Fibroblast of skin of right quadriceps (primary cell): ENCODE data around the gene ADAMTS17.
A peak's percentile ranks its signal among the peaks of the same experiment; 100 is the strongest.
"Not testable (repeated sequence)": the region's sequence is repeated elsewhere in the genome, so short reads cannot be mapped to it uniquely, and the experiment has no call there.

Source experiments
- DNase-seq: peaks from one replicate; pipeline ENCODE4 v3.0.0-alpha.2; 2013

Gene ADAMTS17

DNA sequence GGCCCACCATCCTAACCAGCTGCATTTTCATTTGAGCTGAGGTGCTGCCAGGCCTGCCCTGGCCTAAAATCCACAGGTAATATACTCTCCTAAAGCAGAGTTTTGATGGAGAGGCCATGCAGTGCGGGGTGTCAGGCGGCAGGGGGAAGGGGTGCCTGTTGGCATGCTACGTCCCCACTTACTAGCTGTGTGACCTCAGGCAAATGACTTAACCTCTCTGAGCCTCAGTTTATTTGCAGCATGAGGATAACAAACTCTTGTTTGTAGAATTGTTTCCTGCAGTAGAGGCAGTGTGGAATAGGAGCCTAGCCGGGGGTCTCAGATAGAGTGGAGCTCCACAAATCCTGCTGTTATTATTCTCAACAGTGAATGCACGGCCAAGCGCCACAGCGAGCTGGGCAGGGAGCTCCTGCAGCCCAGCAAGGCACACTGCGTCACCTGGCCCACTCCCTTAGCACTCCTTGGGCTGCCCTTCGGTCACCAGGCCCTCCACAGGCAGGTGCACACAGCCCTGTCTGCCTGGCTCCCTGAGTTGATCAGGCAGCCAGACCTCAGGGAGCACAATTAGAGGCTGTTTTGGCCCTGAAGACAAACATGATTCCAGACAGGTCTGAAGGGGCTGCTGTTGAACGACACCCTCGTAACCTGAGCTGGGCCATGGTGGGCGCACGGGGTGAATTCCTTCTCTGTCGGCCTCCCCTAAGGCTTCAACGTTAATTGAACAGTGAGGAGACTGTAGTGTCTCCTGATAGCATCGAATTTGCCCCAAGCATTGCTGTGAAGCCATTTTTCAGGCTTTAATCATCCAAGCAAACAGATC is 359.7 kb downstream of the ADAMTS17 start:
- no peak for DNase-seq

DNA sequence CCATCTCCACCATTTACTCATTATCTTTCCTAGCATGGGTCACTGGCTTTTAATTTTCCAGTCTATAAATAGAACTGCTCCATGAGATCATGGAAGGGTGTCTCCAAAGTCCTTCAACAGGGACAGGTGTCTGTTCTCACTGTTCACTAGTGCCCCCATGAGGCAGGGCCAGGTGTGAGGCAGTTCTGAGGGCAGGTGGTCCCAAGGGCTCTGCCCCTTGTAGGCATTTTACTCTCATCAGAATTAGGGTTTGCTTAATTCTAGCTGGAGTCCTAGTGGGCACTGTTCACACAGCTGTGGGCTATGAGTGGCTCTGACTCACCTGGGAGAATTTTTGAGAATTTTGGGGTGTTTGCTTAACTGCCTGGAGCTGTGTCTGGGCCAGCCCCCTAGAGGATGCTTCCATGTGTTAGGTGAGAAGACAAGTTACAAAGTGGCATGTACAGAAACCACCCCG is 360.6 kb downstream of the ADAMTS17 start:
- no peak for DNase-seq

DNA sequence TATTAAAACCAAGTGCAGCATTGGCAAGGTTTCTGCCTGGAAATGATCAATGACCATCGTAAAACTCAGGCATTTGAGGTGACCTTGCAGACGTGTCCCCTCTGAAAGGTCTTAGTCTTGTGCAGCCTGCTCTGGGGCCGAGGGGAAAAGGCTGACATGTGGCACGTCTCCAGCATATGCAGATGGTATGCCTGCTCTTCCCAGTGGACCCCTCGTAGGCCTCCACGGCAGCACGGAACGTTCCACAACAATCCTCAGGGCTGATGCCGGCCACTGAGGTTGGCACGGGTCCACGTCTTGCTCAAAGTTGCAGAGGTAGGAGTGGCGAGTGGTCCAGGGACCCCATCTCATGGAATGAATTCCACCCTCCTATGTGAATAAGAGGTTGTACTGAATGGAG is 361.0 kb downstream of the ADAMTS17 start:
- no peak for DNase-seq

DNA sequence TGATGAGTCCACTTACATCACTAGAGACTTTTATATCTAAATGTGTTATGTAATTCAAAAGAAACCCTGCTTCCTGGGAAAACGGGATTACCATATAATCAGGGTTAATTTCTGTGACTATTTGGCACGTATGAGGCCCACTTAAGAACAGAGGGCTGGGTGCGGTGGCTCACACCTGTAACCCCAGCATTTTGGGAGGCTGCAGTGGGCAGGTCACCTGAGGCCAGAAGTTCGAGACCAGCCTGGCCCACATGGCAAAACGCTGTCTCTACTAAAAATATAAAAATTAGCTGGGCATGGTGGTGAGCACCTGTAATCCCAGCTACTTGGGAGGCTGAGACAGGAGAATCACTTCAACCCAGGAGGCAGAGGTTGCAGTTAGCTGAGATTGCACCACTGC is 361.9 kb downstream of the ADAMTS17 start:
- DNase-seq: not testable (repeated sequence)

DNA sequence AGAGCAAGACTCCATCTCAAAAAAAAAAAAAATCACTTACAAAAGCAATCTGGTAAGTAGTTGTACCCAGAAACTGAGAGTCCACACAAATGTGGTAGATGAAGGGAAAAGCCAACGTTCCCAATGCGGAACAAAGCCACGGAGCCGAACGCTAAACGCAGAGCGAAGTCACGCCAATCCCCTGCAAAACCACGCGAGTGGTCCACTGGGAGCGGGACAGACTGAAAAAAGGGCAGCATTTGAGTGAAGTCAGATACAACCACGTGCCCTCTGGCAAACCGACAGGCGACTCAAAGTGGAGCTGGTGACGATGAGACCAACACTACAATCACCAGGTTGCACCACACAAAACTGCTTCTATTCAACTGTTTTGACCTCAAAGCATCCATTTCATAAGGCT is 362.4 kb downstream of the ADAMTS17 start:
- no peak for DNase-seq

DNA sequence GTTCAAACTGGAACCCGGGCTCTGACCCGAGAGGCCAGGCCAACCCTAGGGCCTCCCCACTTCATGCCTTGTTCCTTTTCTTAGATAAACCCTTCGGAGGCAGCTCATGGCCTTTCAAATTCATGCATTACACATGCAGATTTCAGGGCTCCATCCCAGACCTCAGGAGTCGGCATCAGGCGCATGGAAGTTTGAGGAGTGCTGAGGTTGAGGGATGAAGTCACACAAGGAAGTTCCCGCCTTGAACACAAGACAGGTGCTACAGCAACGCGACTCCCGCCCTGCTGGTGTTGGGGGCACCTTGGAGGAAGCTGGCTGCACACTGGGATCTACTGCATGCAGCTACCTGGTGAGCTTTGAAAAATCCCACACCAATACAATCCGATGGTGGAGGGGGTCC is 363.3 kb downstream of the ADAMTS17 start:
- no peak for DNase-seq

DNA sequence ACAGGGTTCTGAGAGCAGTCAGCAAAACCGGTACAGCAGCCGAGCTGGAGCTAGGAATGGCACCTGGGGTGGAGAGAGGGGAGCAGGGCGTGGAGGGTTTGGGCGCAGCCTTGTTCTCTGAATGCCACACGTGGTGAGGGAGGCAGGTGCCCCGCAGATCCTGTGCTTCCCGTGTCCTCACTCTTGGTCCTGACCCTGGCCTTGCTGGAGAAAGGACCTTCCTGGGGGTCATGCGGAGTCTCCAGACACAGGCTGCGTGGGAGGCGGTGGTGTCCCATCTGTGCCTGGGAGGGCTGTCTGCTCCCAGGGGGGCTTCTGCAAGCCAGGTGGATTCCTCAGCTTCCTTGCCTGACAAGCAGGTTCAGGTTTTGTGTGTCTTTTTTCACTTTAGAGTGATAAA is 363.8 kb downstream of the ADAMTS17 start:
- no peak for DNase-seq

DNA sequence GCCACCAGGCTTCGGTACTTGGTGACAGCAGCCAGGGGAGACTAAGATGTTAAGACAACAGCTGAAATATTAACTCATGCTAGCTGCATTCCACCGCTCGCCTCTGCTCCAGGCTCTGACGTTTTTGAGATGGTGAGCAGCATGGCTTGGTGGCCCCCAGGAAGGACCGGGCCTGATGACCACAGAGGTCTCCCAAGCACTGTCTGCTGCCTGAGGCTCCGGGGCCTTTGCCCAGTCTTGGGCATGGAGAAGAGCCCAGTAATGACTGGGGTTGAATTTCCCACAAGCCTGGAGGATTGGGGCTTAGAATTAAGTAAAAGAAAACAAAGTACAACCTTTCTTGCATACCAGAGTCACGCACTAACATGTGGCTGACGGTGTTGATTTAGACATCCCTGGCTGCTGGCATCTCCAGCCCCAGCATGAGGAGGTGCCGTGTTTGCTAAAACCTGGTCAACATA is 364.9 kb downstream of the ADAMTS17 start:
- peak; percentile 72 for DNase-seq

DNA sequence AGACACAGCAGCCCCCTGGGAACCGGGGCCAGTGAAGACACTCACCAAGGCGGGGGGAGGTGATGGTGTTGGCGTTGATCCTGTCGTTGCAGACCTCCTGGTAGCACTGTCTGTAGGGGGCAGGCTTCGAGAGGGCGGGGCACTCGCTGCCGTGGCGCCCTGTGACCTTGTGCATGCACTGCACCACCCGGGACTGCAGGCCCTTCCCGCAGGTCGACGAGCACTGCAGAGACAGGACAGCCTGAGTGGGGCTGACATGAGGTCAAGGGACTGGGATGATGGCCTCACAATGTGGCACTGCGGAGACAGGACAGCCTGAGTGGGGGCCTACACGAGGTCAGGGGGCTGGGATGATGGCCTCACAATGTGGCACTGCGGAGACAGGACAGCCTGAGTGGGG is 365.8 kb downstream of the ADAMTS17 start:
- no peak for DNase-seq

DNA sequence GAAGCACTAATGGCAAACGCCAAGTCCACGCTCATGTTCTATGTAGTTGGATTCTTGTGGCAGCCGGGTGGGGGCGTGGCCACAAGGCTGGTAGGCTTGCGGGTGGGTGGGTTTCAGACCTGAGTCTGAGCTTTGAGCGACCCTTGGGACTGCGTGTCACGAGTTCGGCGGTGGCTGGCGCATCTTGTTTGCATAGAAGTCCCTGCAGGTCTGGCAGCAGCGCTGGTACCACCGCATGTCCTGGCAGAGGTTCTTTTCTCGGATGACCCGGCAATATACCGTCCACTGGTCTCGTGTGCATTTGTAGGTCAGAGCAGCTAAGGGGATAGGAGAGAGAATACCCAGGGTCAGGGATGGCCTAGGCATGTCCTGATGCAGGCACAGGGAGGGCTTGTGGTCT is 367.5 kb downstream of the ADAMTS17 start:
- no peak for DNase-seq

DNA sequence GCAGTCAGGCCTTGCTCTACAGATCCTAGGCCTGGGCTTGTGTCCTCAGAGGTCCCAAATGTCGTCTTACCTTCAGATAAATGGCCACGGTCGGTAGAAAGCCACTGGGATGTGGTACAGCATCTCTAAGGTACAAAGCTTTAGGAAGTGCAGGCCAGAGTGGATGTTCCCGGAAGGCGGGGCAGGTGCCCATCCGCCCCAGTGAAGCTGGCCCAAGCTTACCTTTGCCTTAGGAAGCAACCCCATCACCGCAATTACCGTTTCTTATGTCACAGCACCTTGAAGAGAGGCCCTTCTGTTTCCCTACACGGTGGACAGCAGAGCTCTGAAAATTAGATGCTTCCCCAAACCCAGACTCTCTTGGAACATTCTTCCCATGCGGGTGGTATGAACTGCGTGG is 368.4 kb downstream of the ADAMTS17 start:
- DNase-seq: no peak

DNA sequence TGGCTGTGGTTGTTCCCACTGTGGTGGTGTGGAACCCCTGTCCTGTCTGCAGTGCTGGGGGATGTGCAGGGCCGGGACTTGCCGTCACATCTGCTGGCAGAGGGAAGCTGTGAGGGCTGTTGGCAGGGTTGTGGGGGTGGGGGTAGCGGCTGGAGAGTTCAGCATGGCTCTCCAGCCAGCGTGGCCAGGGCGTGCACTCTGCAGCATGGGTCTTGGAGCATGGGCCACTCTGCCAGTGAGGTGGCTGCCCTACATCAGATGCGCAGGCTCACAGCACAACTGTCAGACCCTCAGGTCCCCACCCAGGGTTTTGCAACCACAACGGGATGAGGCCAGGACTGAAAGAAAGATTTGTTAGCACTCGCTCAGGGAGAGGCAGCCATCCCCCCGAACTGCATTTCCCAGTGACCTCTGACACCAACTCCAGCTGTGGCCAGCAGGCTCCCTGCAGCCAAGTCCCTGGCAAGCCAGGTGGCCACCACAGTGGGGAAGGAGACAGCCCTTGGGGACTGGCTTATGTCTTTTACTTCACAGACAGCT is 370.8 kb downstream of the ADAMTS17 start:
- no peak for DNase-seq

DNA sequence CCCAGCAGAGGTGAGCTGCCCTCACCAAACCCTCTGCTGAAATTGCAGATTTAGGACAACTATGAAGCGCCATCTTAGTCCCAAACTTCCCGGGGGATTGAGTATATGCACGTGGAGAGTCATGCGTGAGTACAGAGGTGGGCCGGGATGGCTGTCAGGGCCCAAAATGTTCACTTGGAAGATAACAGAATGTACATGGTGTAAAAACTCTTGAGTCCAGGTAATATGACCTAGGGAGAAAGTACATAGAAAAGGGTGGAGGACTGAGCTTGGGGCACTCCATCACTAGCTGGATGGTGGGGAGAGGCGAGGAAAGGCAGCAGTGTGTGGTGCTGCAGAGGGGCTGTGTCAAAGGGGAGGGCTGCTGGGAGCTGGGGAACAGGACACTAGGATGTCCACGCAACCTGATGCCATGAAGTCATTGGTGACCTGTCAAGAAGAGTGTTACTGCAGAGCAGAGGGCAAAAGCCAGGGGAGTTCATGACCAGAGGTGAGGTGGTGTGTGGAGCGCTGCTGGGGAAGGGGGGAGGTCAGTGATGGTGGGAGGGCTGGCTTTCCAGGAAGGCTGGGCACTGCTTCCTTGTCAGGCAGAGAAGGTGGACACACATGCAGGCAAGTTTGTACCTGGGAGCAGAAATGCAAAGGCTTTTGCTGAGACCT is 372.4 kb downstream of the ADAMTS17 start:
- DNase-seq: no peak

DNA sequence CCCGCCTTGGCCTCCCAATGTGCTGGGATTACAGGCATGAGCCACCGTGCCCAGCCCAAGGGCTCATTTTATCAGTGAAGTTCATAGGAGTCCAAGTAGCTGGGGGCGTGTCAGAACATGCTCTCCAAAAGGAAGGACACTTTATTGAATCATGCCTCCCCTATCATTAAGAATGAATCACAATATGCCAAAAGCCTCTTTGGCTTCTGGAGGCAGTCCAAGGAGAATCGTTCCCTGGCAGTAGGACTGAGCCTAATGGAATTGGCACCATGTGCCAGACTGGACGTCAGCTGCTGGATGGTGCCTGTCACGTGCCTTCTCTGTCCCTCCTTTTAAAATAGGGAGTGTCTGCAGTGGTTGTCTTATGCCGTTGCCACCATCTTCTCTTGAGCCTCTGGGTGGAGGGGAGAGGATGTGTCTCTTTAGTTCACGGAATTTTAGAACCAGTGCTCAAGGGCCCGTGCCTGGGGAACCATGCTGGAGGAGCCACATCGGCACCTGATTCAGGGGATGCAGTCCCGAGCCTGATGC is 373.9 kb downstream of the ADAMTS17 start:
- no peak for DNase-seq

DNA sequence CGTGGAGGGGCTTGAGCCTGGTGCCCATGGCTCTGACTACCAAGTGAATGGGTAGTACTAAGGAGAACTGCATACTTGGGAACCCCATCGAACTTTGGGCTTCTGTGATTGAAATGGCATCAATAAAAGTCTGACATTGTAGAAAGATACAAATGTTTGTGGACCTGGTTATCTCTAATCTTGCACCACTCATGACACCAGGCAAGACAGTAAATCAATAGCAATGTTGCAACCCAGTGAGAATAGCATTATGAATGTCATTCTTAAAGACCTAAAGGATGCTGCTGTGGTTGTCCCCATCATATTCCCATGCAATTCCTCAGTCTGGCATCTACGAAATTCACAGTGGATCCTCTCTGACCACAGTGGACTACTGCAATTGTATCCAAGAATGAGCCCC is 375.0 kb downstream of the ADAMTS17 start:
- no peak for DNase-seq

DNA sequence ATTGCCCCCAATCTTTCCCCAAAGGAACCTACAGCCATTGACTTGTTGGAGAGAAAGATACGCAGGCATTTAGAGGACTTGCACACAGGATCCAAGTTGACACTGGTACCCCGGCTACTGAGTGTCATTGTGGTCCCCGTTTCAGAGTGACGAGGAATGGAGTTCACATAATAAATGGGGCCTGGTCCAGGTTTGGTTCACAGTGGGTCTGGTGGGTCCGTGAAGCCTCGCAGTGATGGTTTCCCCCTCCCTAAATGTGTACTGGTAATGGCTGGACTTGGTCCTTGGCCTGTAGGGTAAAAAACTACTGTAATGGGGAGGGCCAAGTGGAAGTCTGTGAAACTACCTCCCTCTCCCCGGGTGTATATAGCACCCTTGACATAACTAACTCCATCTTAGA is 376.4 kb downstream of the ADAMTS17 start:
- DNase-seq: no peak

DNA sequence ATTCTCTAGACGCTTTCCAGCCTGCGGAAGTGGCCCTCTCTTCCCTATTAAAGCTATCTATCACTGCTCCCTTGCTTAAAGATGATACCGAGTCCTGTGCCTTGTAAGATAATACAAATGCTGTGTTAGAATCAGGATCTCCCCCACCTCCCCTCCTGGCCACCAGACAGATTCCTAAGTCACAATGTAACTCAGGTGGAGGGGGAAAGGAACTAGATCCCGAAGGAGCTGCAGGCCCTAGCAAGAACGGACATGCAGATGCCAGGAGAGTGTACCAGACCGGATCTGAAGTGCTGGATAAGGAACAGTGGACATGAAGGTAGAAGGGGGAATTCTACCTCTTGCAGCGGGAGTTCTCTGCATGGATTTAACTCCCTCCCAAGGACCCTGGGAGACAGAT is 377.8 kb downstream of the ADAMTS17 start:
- no peak for DNase-seq

DNA sequence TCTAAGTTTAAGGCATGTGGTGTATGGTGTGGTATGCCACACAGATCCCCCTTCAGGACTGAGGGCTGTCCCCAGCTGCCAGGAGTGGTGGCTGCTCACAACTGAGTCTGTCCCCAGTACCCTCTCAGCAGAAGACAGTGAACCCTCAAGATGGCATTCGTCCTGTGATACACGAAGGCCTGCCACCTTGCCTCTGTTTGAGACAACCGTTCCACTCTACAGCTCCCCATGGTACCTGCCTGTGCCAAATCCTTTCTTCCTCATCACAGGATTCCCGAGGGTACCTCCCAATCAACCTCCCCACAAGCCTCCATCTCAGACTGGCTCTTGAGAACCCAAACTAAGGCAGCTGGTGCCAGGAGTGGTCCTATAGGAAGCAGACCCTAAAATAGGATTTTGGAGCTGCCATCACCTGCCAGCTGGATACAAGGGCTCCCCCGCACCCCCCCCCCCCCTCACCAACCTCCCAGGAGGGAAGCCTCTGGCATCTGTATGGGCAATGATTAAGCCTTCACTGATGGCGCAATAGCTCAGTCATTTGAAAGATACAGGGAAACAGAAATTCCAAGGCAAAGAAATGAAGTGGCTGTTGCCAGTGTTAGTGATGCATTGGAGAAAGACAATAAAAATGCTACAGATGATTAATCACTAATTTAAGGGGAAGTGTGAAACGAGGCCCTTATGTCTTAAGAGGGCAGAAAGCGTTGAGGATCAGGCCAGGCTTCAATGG is 378.5 kb downstream of the ADAMTS17 start:
- DNase-seq: peak; percentile 61

DNA sequence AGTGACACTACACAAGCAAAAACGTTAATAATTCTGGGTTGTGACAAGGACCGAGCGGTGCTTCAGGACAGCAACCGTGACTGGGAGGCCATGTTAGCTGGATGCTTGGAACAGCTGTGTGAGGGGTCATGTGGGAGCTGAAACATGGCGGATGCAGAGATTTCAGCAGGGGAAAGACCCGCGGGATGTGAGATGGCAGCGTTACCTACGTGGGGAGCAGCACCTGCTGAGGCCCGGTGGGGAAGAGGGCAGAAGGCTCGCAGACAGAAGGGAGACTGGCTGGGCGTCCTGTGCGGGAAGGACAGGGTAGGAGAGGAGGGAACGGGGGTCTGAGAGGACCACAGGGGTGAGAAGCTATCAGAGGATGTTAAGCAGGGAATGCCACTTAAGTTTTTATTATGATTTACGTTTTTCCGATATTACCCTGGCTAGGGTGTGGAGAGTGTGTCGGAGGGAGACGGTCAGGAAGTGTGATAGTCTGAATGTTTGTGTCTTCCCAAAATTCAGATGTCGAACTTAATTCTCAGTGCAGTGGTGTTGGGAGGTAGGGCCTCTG is 379.7 kb downstream of the ADAMTS17 start:
- DNase-seq: no peak

DNA sequence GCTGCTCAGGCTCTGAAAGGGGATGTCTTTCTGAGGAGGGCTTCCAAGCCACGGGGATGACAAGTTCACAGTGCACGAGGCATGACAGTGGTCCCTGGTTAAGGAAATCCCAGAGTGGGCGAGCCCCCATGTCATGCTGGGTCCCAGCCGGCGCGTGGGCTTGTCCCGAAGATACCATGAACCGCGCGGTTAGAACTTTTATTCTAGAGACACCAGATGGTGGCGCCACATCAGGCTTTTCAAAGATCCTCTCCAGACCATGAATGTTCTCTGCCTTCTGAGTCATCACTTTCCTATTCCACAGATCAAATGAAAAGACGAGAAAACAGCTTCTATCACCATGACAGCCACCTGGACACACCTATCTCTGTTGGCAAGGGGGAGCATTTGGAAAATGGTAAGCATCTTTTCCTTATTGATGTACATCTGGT is 380.7 kb downstream of the ADAMTS17 start:
- DNase-seq: peak; percentile 27

DNA sequence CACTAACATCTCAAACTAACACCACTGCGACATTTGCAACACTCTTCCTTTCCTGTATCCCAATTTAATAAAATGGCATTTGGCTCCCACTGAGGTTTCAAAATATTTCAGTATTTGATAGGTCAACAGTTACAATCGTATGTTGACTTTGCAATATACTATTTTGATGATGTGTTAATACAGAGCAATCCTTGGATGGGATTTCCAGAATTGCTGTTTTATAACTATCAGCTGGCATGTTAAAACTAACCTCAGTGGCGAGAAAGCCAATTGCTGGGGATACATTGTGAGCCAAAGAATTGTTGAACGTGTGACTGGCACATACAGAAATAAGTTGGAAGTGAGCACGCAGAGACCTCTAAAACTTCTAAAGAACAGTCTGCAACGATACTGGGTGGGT is 382.4 kb downstream of the ADAMTS17 start:
- no peak for DNase-seq

DNA sequence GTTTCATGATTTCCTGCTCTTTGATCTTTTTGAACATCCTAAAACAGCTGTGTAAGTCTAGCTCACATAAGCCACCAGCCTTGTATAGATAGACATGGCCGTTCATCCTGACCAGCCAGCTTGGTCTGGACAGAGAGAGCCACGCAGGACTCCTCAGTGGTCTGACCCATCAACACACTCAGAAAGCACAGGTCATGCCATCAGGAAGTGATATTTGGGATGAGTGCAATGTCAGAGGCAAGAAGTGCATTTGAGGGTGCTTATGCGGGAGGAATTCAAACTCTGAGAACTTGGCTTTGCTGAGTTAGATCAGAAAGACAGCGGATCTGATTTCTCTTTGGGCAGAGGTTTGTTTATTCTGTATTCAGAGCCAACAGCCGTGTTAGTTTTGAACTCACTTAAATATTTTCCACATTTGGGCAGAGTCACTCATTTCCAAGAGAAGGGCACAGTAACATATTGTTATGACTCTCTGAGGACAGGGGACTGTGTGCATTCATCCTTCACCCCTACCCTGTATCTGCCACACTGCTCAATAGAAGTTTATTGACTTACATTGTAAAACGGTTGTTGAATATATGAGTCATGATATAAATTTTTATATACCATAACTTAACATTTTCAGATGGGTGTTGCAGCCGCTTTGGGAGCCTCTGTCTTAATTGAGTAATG is 383.2 kb downstream of the ADAMTS17 start:
- DNase-seq: no peak
